Epithelial cell of proximal tubule (primary cell): ENCODE data around the gene TEAD1. TPM values are rescaled to one million over a fixed set of nuclear protein-coding genes. Genes with fewer than 3 reads are reported as not detected.

ENCODE experiments used
- DNase-seq: peaks from one replicate; pipeline ENCODE4 v3.0.0-alpha.2; 2011; ENCODE audit warnings: low read depth
- H3K4me3 ChIP-seq: 2 replicates; pipeline ENCODE4 v1.5.1; 2011; ENCODE audit warnings: low read depth, mild to moderate bottlenecking, low read length
- total RNA-seq: library from RNA; depleted of rRNA; stranded (reverse); fragments of >200 nt; gene quantifications from 2 replicates; pipeline ENCODE4 v1.2.3, GENCODE V29; 2015
- TF ChIP-seq, protein P1 (sequence below): conservative IDR thresholded peaks from 2 replicates; pipeline ENCODE4 v1.5.1; 2012; ENCODE audit warnings: low read depth, mild to moderate bottlenecking, low read length

Gene TEAD1
- total RNA-seq, 1 donor from 2014 or later, result 61.9 TPM

DNA sequence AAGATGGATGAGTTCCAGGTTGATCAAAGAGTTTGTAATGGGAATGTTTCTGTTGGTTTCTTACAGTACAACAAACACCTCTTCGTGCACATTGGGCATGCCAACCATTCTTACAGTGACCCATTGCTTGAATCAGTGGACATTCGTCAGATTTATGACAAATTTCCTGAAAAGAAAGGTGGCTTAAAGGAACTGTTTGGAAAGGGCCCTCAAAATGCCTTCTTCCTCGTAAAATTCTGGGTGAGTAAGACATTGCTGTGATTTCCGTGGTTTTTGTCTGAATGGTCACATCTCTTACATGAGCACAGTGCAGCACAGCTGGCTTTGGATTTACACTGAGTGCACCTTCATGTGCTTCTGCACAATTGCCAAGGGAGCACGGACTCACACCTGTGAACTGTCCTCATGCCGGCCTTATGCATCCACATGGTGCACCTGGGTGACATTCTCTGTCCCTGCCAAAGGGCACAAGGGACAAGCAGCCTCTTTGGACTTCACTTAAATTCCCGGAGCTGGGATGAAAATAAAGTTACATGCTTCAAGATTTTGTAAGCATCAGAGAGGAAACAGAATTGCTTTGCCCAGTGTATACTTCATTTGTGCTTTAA is 227.8 kb downstream of the TEAD1 start:
- TF ChIP-seq, protein P1, sequence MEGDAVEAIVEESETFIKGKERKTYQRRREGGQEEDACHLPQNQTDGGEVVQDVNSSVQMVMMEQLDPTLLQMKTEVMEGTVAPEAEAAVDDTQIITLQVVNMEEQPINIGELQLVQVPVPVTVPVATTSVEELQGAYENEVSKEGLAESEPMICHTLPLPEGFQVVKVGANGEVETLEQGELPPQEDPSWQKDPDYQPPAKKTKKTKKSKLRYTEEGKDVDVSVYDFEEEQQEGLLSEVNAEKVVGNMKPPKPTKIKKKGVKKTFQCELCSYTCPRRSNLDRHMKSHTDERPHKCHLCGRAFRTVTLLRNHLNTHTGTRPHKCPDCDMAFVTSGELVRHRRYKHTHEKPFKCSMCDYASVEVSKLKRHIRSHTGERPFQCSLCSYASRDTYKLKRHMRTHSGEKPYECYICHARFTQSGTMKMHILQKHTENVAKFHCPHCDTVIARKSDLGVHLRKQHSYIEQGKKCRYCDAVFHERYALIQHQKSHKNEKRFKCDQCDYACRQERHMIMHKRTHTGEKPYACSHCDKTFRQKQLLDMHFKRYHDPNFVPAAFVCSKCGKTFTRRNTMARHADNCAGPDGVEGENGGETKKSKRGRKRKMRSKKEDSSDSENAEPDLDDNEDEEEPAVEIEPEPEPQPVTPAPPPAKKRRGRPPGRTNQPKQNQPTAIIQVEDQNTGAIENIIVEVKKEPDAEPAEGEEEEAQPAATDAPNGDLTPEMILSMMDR, result no peak
- H3K4me3 ChIP-seq, result no peak overlapping the region
- DNase-seq, result no peak

DNA sequence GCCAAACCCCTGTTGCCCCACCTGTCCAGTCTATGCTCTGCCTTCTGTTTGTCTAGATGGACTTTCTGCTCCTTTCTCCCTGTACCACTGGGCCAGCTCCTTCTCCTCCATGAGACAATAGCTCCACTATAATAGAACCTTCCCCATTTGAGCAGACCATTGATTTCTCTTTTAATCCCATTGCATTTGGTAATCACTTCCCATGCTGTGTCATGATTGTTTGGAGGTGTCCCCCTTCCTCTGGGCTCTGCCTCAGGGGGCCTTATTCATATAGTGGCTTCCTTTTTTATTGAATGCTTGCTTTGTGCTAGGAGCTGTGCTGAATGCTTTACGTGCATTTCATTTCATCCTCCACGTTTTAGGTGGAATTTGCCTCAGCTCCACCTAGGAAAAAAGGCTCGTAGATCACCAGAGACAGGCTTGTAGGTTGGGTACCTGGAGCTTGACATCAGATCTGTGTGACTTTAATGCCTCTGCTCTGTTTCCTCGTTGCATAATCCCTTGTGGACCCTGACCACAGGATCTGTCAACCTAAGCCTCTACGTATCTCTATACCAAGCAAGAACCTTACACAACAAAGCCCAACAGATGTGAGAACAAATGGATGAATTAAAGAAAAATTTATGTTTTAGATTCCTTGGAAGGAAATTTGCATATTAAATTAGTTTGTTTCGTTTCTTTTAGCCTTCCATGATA is 228.7 kb downstream of the TEAD1 start:
- TF ChIP-seq, protein P1, result no peak
- no peak for DNase-seq
- no peak overlapping the region for H3K4me3 ChIP-seq

DNA sequence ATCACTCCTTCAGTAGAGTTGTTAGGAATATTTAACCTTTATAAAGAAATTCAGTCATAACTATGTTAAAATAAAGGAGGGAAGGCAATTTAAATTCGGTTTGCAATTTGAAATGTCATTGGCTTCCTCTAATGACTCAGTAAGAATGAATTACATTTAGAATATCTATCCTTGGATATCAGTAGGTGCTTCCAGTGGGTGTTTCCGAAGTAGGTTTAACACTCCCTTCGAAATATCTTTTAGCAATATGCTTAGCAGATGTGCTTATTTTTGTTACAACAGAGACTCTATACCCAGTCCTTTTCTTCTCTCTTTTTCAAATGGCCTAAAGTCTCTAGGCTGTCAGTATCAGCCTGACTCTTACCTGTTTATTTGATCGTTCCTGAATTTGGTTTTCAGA is 231.2 kb downstream of the TEAD1 start:
- DNase-seq, result no peak
- H3K4me3 ChIP-seq, result no peak overlapping the region
- TF ChIP-seq, protein P1, result no peak

DNA sequence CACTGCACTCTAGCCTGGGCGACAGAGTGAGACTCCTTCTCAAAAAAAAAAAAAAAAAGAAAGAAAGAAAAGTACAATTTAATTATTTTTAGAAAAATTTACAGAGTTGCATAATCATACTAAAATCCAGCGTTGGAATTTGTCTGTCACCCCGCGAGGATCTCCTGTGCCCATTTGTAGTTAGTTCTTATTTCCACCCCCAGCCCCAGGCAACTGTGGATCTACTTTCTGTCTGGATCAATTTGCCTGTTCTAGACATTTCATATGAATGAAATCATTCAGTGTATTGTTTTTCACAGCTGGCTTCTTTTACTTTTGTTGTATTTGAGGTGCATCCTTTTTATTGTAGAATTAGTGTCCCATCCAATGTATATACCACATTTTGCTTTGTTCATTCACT is 232.3 kb downstream of the TEAD1 start:
- H3K4me3 ChIP-seq, result no peak overlapping the region
- no peak for DNase-seq
- TF ChIP-seq, protein P1, result no peak

DNA sequence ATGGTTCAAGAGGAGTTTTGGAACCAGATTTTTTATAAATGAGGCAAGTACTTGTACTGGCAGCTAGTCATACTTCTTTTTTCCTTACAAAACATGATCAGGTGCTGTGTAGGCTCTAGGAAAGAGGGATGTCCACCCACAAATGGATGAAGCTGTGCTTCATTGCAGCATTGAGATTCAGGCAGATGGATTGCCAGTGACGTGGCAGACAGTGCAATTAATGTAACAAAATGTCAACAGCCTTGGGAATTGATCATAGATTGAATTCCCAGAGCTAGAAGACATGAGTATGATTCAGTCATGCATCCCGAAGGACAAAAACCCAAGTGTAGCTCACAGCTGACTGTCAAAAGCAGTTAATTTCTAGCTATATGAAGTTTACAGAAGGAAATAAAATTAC is 235.7 kb downstream of the TEAD1 start:
- TF ChIP-seq, protein P1, result no peak
- H3K4me3 ChIP-seq, result no peak overlapping the region
- DNase-seq, result no peak

DNA sequence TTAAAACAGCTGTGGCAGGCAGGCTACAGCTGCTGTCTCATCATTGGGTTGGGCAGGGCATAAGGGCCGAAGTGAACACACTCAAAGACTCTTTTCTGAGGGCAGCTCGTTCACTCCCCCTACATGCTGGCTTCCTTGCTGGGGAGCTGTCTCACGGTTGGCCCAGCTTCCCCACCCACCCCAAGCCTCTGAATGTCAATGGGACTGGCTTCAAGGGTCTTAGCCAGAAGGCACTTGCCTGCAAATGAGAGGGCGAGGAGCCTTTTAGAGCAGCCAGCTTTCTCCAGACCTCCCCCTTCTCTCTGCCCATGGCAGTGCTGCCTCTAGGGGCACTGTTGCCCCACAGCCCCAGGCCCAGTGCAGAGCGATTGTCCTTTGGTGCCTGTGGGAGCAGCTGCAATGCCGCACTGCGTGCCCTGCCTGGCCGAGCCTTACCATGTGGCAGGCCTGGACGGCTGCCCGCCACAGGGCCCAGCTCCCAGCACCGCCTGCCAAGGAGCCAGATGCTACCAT is 240.2 kb downstream of the TEAD1 start:
- H3K4me3 ChIP-seq, result no peak overlapping the region
- TF ChIP-seq, protein P1, result peak; percentile 74
- no peak for DNase-seq
